Erythroblast (primary cell): ENCODE measurements around the gene COL5A1.

Experiments
- DNase-seq, 2 experiments: peaks; one replicate each; lab custom pipeline; 2025; lab: John Stamatoyannopoulos, UW
- GATA1 ChIP-seq: IDR thresholded peaks from 2 replicates; pipeline ENCODE4 v1.6.1; 2011; ENCODE audit warnings: low read depth, mild to moderate bottlenecking, control low read depth, low read length, moderate library complexity
- POLR2A ChIP-seq: IDR thresholded peaks from 2 replicates; pipeline ENCODE4 v1.6.1; 2011; ENCODE audit warnings: mild to moderate bottlenecking, low read length

COL5A1 gene

GRCh38 chr9:134645607-134646365 is 4.2 kb downstream of the COL5A1 start:
- DNase-seq: no peak
- no peak for TF ChIP-seq GATA1
- no peak for TF ChIP-seq POLR2A

- DNase-seq: no peak
- no peak for TF ChIP-seq POLR2A
- no peak for TF ChIP-seq GATA1
These were observed 5.9 kb downstream of the COL5A1 start for GRCh38 chr9:134647359-134648080.

- no peak for DNase-seq
- TF ChIP-seq GATA1 (no peak), POLR2A (no peak)
These were observed 7.3 kb downstream of the COL5A1 start for GRCh38 chr9:134648701-134649530.

- no peak for TF ChIP-seq GATA1
- no peak for TF ChIP-seq POLR2A
- no peak for DNase-seq
These were observed 9.0 kb downstream of the COL5A1 start for GRCh38 chr9:134650431-134651190.

GRCh38 chr9:134651226-134651905 is 9.8 kb downstream of the COL5A1 start:
- TF ChIP-seq GATA1 (no peak), POLR2A (no peak)
- DNase-seq: no peak

- DNase-seq: no peak
- TF ChIP-seq POLR2A: no peak
- TF ChIP-seq GATA1: no peak
These were observed 11.0 kb downstream of the COL5A1 start for GRCh38 chr9:134652291-134653225.

GRCh38 chr9:134653259-134654009 is 11.8 kb downstream of the COL5A1 start:
- DNase-seq: no peak
- no peak for TF ChIP-seq GATA1
- no peak for TF ChIP-seq POLR2A

GRCh38 chr9:134655101-134655500 is 13.5 kb downstream of the COL5A1 start:
- DNase-seq: no peak
- TF ChIP-seq GATA1 (no peak), POLR2A (no peak)

GRCh38 chr9:134655586-134656333 is 14.2 kb downstream of the COL5A1 start:
- no peak for DNase-seq
- TF ChIP-seq GATA1 (no peak), POLR2A (no peak)

- TF ChIP-seq POLR2A (no peak), GATA1 (no peak)
- DNase-seq: no peak
These were observed 14.9 kb downstream of the COL5A1 start for GRCh38 chr9:134656334-134657006.
